ENCODE measurements around the gene KPRP. TPM values are rescaled to one million over a fixed set of nuclear protein-coding genes. Genes with fewer than 3 reads are reported as not detected.

Gene KPRP
- total RNA-seq, 1 donor from 2014 or later: not detected

GRCh38 chr1:152758636-152759035, 811 bp downstream of the KPRP start:
- no peak overlapping the region for H3K4me3 Mint-ChIP-seq
- DNase-seq (ENCODE audit: low spot score in 2 of 2, unreplicated experiment in 2 of 2): no peak
- H3K9me3 Mint-ChIP-seq: peaks cover 69% of the 10 kb centered on the region
- no peaks in the 10 kb centered on the region for H3K4me1 Mint-ChIP-seq
- no peaks in the 10 kb centered on the region for H3K27me3 Mint-ChIP-seq (ENCODE audit: low read depth)
- H3K27ac Mint-ChIP-seq: no peak overlapping the region
- no peaks in the 10 kb centered on the region for H3K36me3 Mint-ChIP-seq
- no peak for TF ChIP-seq CTCF (IDR thresholded peaks at IDR 0.05; ENCODE audit: unreplicated experiment)

GRCh38 chr1:152759453-152760173, 1.8 kb downstream of the KPRP start:
- TF ChIP-seq CTCF (IDR thresholded peaks at IDR 0.05; ENCODE audit: unreplicated experiment): no peak
- Mint-ChIP-seq H3K36me3 (no peaks in the 10 kb centered on the region), H3K27me3 (ENCODE audit: low read depth) (no peaks in the 10 kb centered on the region), H3K4me1 (no peaks in the 10 kb centered on the region), H3K9me3 (peaks cover 64% of the 10 kb centered on the region), H3K27ac (no peak overlapping the region), H3K4me3 (no peak overlapping the region)
- no peak for DNase-seq (ENCODE audit: low spot score in 2 of 2, unreplicated experiment in 2 of 2)

GRCh38 chr1:152760551-152761190, 2.8 kb downstream of the KPRP start:
- Mint-ChIP-seq H3K27me3 (ENCODE audit: low read depth) (no peaks in the 10 kb centered on the region), H3K4me3 (no peak overlapping the region), H3K4me1 (no peaks in the 10 kb centered on the region), H3K27ac (no peak overlapping the region), H3K9me3 (peaks cover 59% of the 10 kb centered on the region), H3K36me3 (no peaks in the 10 kb centered on the region)
- no peak for DNase-seq (ENCODE audit: low spot score in 2 of 2, unreplicated experiment in 2 of 2)
- no peak for TF ChIP-seq CTCF (IDR thresholded peaks at IDR 0.05; ENCODE audit: unreplicated experiment)

GRCh38 chr1:152761609-152762213, 3.9 kb downstream of the KPRP start:
- Mint-ChIP-seq H3K4me3 (no peak overlapping the region), H3K9me3 (peaks cover 63% of the 10 kb centered on the region)
- no peak for TF ChIP-seq CTCF (IDR thresholded peaks at IDR 0.05; ENCODE audit: unreplicated experiment)

GRCh38 chr1:152768847-152769533, 11.2 kb downstream of the KPRP start:
- Mint-ChIP-seq H3K9me3 (peaks cover 73% of the 10 kb centered on the region), H3K36me3 (no peaks in the 10 kb centered on the region), H3K27ac (no peak overlapping the region), H3K27me3 (ENCODE audit: low read depth) (no peaks in the 10 kb centered on the region), H3K4me3 (no peak overlapping the region), H3K4me1 (no peaks in the 10 kb centered on the region)
- no peak for DNase-seq (ENCODE audit: low spot score in 2 of 2, unreplicated experiment in 2 of 2)
- no peak for TF ChIP-seq CTCF (IDR thresholded peaks at IDR 0.05; ENCODE audit: unreplicated experiment)

More at GRCh38 chr1:152761609-152762213, 3.9 kb downstream of the KPRP start:
- H3K4me1 Mint-ChIP-seq: no peaks in the 10 kb centered on the region
- no peaks in the 10 kb centered on the region for H3K27me3 Mint-ChIP-seq (ENCODE audit: low read depth)
- H3K36me3 Mint-ChIP-seq: no peaks in the 10 kb centered on the region
- DNase-seq (ENCODE audit: low spot score in 2 of 2, unreplicated experiment in 2 of 2): no peak
- no peak overlapping the region for H3K27ac Mint-ChIP-seq
